Smooth muscle cell (in vitro differentiated cells): Measurements from ENCODE around the gene ESR2. TPM values are rescaled to one million over a fixed set of nuclear protein-coding genes. Genes with fewer than 3 reads are reported as not detected.

Experiments used
- DNase-seq: peaks from one replicate; lab custom pipeline; 2025; ENCODE audit not compliant: unreplicated experiment; lab: John Stamatoyannopoulos, UW
- H2AFZ ChIP-seq: fragments of 200-600 bp; sonication (generic); 2 replicates; pipeline ENCODE4 v1.6.0; 2016; ENCODE audit warnings: antibody characterized with exemption, low read depth, mild to moderate bottlenecking
- H3F3A ChIP-seq: fragments of 200-600 bp; sonication (generic); 2 replicates; pipeline ENCODE4 v1.6.0; 2017; ENCODE audit warnings: antibody characterized with exemption, low read depth
- H3K27ac ChIP-seq: fragments of 200-600 bp; sonication (generic); 2 replicates; pipeline ENCODE4 v1.5.1; 2016; ENCODE audit warnings: low read depth, mild to moderate bottlenecking
- H3K27me3 ChIP-seq: fragments of 200-600 bp; sonication (generic); 2 replicates; pipeline ENCODE4 v1.6.1; 2016; ENCODE audit warnings: low read depth, mild to moderate bottlenecking
- H3K36me3 ChIP-seq: fragments of 200-600 bp; sonication (generic); 2 replicates; pipeline ENCODE4 v1.5.1; 2016; ENCODE audit warnings: low read depth
- H3K4me1 ChIP-seq: fragments of 200-600 bp; sonication (generic); 2 replicates; pipeline ENCODE4 v1.5.1; 2016; ENCODE audit warnings: low read depth
- H3K4me2 ChIP-seq: fragments of 200-600 bp; sonication (generic); 2 replicates; pipeline ENCODE4 v1.6.0; 2016; ENCODE audit warnings: mild to moderate bottlenecking
- H3K4me3 ChIP-seq: fragments of 200-600 bp; sonication (generic); 2 replicates; pipeline ENCODE4 v1.5.1; 2016; ENCODE audit warnings: mild to moderate bottlenecking
- H3K79me2 ChIP-seq: fragments of 200-600 bp; sonication (generic); 2 replicates; pipeline ENCODE4 v1.6.0; 2016; ENCODE audit warnings: low read depth, mild to moderate bottlenecking
- H3K9ac ChIP-seq: fragments of 200-600 bp; sonication (generic); 2 replicates; pipeline ENCODE4 v1.6.0; 2016; ENCODE audit warnings: low read depth
- H3K9me3 ChIP-seq: fragments of 200-600 bp; sonication (generic); replicated peaks from 2 replicates; pipeline ENCODE4 v1.5.1; 2016; ENCODE audit warnings: low read depth
- H4K20me1 ChIP-seq: fragments of 200-600 bp; sonication (generic); 2 replicates; pipeline ENCODE4 v1.6.0; 2016; ENCODE audit warnings: low read depth
- CTCF ChIP-seq: fragments of 200-600 bp; sonication (generic); IDR thresholded peaks from 2 replicates; pipeline ENCODE4 v1.5.1; 2017; ENCODE audit warnings: borderline replicate concordance, mild to moderate bottlenecking, antibody characterized with exemption; ENCODE audit not compliant: insufficient read depth, poor library complexity, severe bottlenecking
- WGBS: methylation state at CpG from one replicate; pipeline ENCODE4 v1.1.7; 2016; ENCODE audit warnings: low lambda C conversion rate; 5-methylcytosine and 5-hydroxymethylcytosine counted together
- polyA plus RNA-seq: library from polyadenylated mRNA; unstranded; fragments of >200 nt; fragmentation: Nextera tagmentation; extraction: Ambion mirVana; gene quantifications from 2 replicates; pipeline ENCODE4 v1.2.1, GENCODE V29; 2016
- total RNA-seq: library from RNA; depleted of rRNA; stranded (reverse); fragments of >200 nt; gene quantifications from 2 replicates; pipeline ENCODE4 v1.2.3, GENCODE V29; 2014

ESR2 gene
- total and polyA plus RNA-seq, 2 experiments from 2014 or later, result not detected

GRCh38 chr14:64247195-64247594 lies 47.0 kb downstream of the ESR2 start:
- H3K27me3 ChIP-seq, result no peaks in the 10 kb centered on the region
- H3K79me2 ChIP-seq, result no peaks in the 10 kb centered on the region
- H3K4me1 ChIP-seq, result no peaks in the 10 kb centered on the region
- H3K9me3 ChIP-seq, result no peaks in the 10 kb centered on the region
- TF ChIP-seq CTCF, result no peak
- 94% methylated on average over 3 of the region's 3 CpGs for WGBS
- H3K4me2 ChIP-seq, result no peak overlapping the region
- no peak overlapping the region for H3K4me3 ChIP-seq
- no peak for DNase-seq
- H3F3A ChIP-seq, result no peaks in the 10 kb centered on the region
- H4K20me1 ChIP-seq, result no peaks in the 10 kb centered on the region
- H3K9ac ChIP-seq, result no peak overlapping the region
- H3K36me3 ChIP-seq, result no peaks in the 10 kb centered on the region
- no peak overlapping the region for H2AFZ ChIP-seq
- no peak overlapping the region for H3K27ac ChIP-seq

- Histone ChIP-seq H3K4me3 (no peak overlapping the region), H3K9ac (no peak overlapping the region), H3K4me2 (no peak overlapping the region), H4K20me1 (no peaks in the 10 kb centered on the region), H3K9me3 (no peaks in the 10 kb centered on the region), H3F3A (no peaks in the 10 kb centered on the region), H3K4me1 (no peaks in the 10 kb centered on the region), H2AFZ (no peak overlapping the region), H3K27me3 (no peaks in the 10 kb centered on the region), H3K79me2 (no peaks in the 10 kb centered on the region), H3K27ac (no peak overlapping the region), H3K36me3 (no peaks in the 10 kb centered on the region)
- no peak for TF ChIP-seq CTCF
- DNase-seq, result no peak
These were observed 47.5 kb downstream of the ESR2 start for GRCh38 chr14:64246688-64247087.

GRCh38 chr14:64245491-64245890 lies 48.7 kb downstream of the ESR2 start:
- DNase-seq, result no peak
- H3K4me2 ChIP-seq, result no peak overlapping the region
- no peaks in the 10 kb centered on the region for H4K20me1 ChIP-seq
- TF ChIP-seq CTCF, result no peak
- no peaks in the 10 kb centered on the region for H3K79me2 ChIP-seq
- H3K27ac ChIP-seq, result no peak overlapping the region
- no peaks in the 10 kb centered on the region for H3F3A ChIP-seq
- H3K9me3 ChIP-seq, result no peaks in the 10 kb centered on the region
- no peak overlapping the region for H3K4me3 ChIP-seq
- H3K36me3 ChIP-seq, result no peaks in the 10 kb centered on the region
- H3K4me1 ChIP-seq, result no peaks in the 10 kb centered on the region
- H3K9ac ChIP-seq, result no peak overlapping the region
- no peaks in the 10 kb centered on the region for H3K27me3 ChIP-seq
- no peak overlapping the region for H2AFZ ChIP-seq
- 94% methylated on average over 4 of the region's 4 CpGs for WGBS

- H3K27ac ChIP-seq, result no peak overlapping the region
- no peaks in the 10 kb centered on the region for H3K27me3 ChIP-seq
- DNase-seq, result no peak
- no peak for TF ChIP-seq CTCF
- H3K4me1 ChIP-seq, result no peaks in the 10 kb centered on the region
- H3K9me3 ChIP-seq, result no peaks in the 10 kb centered on the region
- H3K4me2 ChIP-seq, result no peak overlapping the region
- H3K36me3 ChIP-seq, result no peaks in the 10 kb centered on the region
- H3K79me2 ChIP-seq, result no peaks in the 10 kb centered on the region
- no peak overlapping the region for H2AFZ ChIP-seq
- no peak overlapping the region for H3K4me3 ChIP-seq
- no peaks in the 10 kb centered on the region for H3F3A ChIP-seq
- no peak overlapping the region for H3K9ac ChIP-seq
- H4K20me1 ChIP-seq, result no peaks in the 10 kb centered on the region
- 94% methylated on average over 4 of the region's 4 CpGs for WGBS
These were observed 49.9 kb downstream of the ESR2 start for GRCh38 chr14:64244279-64244678.
